Adrenal gland (tissue), 12 donors: ENCODE measurements around the gene CIBAR2. TPM values are rescaled to one million over a fixed set of nuclear protein-coding genes. Genes with fewer than 3 reads are reported as not detected.
"Not testable (repeated sequence)": the region's sequence is repeated elsewhere in the genome, so short reads cannot be mapped to it uniquely, and the experiment has no call there.

Source experiments
- DNase-seq, 7 donors: peaks; one replicate each; pipeline ENCODE4 v3.0.0-alpha.2; 2019 to 2020
- H3K27ac ChIP-seq, 5 donors: fragments of 200-600 bp; sonication (generic) in 4 of 5; 1 replicate in 3 of 5; 2 replicates in 2 of 5; pipeline versions ENCODE4 v1.5.1 to v1.8.0; 2016 to 2020; ENCODE audit warnings: mild to moderate bottlenecking in 1 of 5
- H3K27me3 ChIP-seq: fragments of 200-600 bp; 2 replicates; pipeline ENCODE4 v1.8.0; 2021
- H3K36me3 ChIP-seq, 2 donors: fragments of 200-600 bp; replicated peaks in 1 of 2; 1 replicate in 1 of 2; 2 replicates in 1 of 2; pipeline versions ENCODE4 v1.5.1 to v1.8.0; 2018 to 2022
- H3K4me1 ChIP-seq, 2 donors: fragments of 200-600 bp; replicated peaks in 1 of 2; 1 replicate in 1 of 2; 2 replicates in 1 of 2; pipeline versions ENCODE4 v1.5.1 to v1.8.0; 2018 to 2021
- H3K4me3 ChIP-seq, 4 donors: fragments of 200-600 bp; sonication (generic) in 3 of 4; one replicate each; pipeline ENCODE4 v1.5.1; 2016 to 2018
- H3K9me3 ChIP-seq, 3 donors: fragments of 200-600 bp; sonication (generic) in 1 of 3; replicated peaks in 1 of 3; 1 replicate in 2 of 3; 2 replicates in 1 of 3; pipeline versions ENCODE4 v1.5.1 to v1.8.0; 2016 to 2021
- CTCF ChIP-seq, 6 experiments: fragments of 450-650 bp in 4 of 6; fragments of 200-600 bp in 2 of 6; sonication (generic) in 1 of 6; IDR thresholded peaks; 1 replicate in 5 of 6; 2 replicates in 1 of 6; pipeline versions ENCODE4 v1.5.1 to v1.8.0; 2016 to 2021; ENCODE audit warnings: antibody characterized with exemption in 6 of 6, mild to moderate bottlenecking in 2 of 6, moderate library complexity in 1 of 6
- POLR2A ChIP-seq, 2 donors: fragments of 450-650 bp; IDR thresholded peaks; one replicate each; pipeline ENCODE4 v1.6.1; 2017; ENCODE audit warnings: antibody characterized with exemption in 2 of 2, mild to moderate bottlenecking in 2 of 2, moderate library complexity in 1 of 2
- WGBS, 4 donors: extraction: QIAGEN DNeasy Blood & Tissue Kit in 2 of 4; methylation state at CpG; one replicate each; pipeline versions ENCODE4 v1.1.5 to v1.1.7; 2013 to 2017; 5-methylcytosine and 5-hydroxymethylcytosine counted together
- intact Hi-C, 2 donors: fragments of 100-400 bp; cut with DNase I; formaldehyde crosslinking; loops; one replicate each; pipeline versions ENCODE4 v1.14.1 to v1.15.0; 2022 to 2023
- polyA plus RNA-seq, 3 donors: library from polyadenylated mRNA; stranded (reverse); fragments of 200-250 nt in 2 of 3; fragments of 350-450 nt in 1 of 3; fragmentation: Illumina TruSeq in 1 of 3; extraction: RNeasy Lipid Tissue Mini Kit (QIAGEN cat#74804) in 1 of 3; gene quantifications; one replicate each; pipeline ENCODE4 v1.2.3, GENCODE V29; 2013 to 2014
- total RNA-seq, 9 donors: library from RNA; depleted of rRNA in 4 of 9; stranded (reverse); fragments of >200 nt in 4 of 9; fragments of 120-200 nt in 1 of 9; fragmentation: NEBNext Ultra II Directional in 1 of 9; extraction: Animal tissue kit (Norgen Biotek cat#: 25700) in 1 of 9; gene quantifications; one replicate each; pipeline versions ENCODE4 v1.1.0 to v1.2.4, GENCODE V29; 2013 to 2023
- donor health status: healthy with polysubstance abuse.
- donor health status: Bipolar disorder and iron deficiency.
- donor health status: DM: yes; HTN: yes; CAD: no.
- donor health status: DM: no; HTN: no; CAD: no.
- donor health status: DM: no; HTN: no; CAD: no.
- donor health status: DM: yes; HTN: yes; CAD: no.

Gene CIBAR2
- total and polyA plus RNA-seq, 12 donors: 0.17 to 2.6 (median 0.73) TPM; not detected in 4

- 5 to 16% (median 9%) methylated on average over 10 to 14 of the region's 14 CpGs for WGBS, 4 donors
- Histone ChIP-seq H3K4me1 (peaks cover 13 to 30% of the 10 kb centered on the region in 2 donors), H3K9me3 (no peaks in the 10 kb centered on the region), H3K27me3 (no peaks in the 10 kb centered on the region), H3K27ac (peak overlapping the region; percentile 57 to 85 (median 72)), H3K4me3 (peak overlapping the region in 2 of 4 donors; percentile 8 to 31), H3K36me3 (no peaks in the 10 kb centered on the region)
- DNase-seq: peak in 6 of 7 donors; percentile 56 to 86 (median 68)
- TF ChIP-seq POLR2A (IDR thresholded peaks at IDR 0.05) (no peak), CTCF (IDR thresholded peaks at IDR 0.05) (no peak)
- intact Hi-C loops: no loop called here
Measured at GRCh38 chr16:85055493-85056210, 56.6 kb downstream of the CIBAR2 start.

GRCh38 chr16:85054948-85055492 lies 57.3 kb downstream of the CIBAR2 start:
- Histone ChIP-seq H3K9me3 (no peaks in the 10 kb centered on the region), H3K27ac (peak overlapping the region; percentile 57 to 85 (median 72)), H3K27me3 (no peaks in the 10 kb centered on the region), H3K4me1 (peaks cover 13 to 32% of the 10 kb centered on the region in 2 donors), H3K4me3 (peak overlapping the region in 1 of 4 donors; percentile 31), H3K36me3 (no peaks in the 10 kb centered on the region)
- 59 to 68% (median 63%) methylated on average over 6 of the region's 6 CpGs for WGBS, 4 donors
- no peak for DNase-seq
- TF ChIP-seq POLR2A (IDR thresholded peaks at IDR 0.05) (no peak), CTCF (IDR thresholded peaks at IDR 0.05) (no peak)
- intact Hi-C loops: no loop called here

- peak overlapping the region in 2 of 5 donors; percentile 83 to 85 for H3K27ac ChIP-seq
- H3K36me3 ChIP-seq, H3K4me3 ChIP-seq, DNase-seq, H3K27me3 ChIP-seq, intact Hi-C loops, H3K9me3 ChIP-seq: not testable (repeated sequence)
- WGBS, 4 donors: 82 to 98% (median 96%) methylated on average over 3 of the region's 3 CpGs
- H3K4me1 ChIP-seq: peaks cover 13 to 32% of the 10 kb centered on the region in 2 donors
Measured at GRCh38 chr16:85054321-85054720, 58.0 kb downstream of the CIBAR2 start.

GRCh38 chr16:85052536-85052935 lies 59.7 kb downstream of the CIBAR2 start:
- H3K36me3 ChIP-seq: no peaks in the 10 kb centered on the region
- no peak for DNase-seq
- peaks cover 13 to 39% of the 10 kb centered on the region in 2 donors for H3K4me1 ChIP-seq
- H3K9me3 ChIP-seq: no peaks in the 10 kb centered on the region
- intact Hi-C loops: no loop called here
- WGBS, 4 donors: 89 to 95% (median 93%) methylated on average over 10 of the region's 10 CpGs
- H3K4me3 ChIP-seq: no peak overlapping the region
- no peaks in the 10 kb centered on the region for H3K27me3 ChIP-seq
- no peak overlapping the region for H3K27ac ChIP-seq
- TF ChIP-seq CTCF (IDR thresholded peaks at IDR 0.05) (no peak), POLR2A (IDR thresholded peaks at IDR 0.05) (no peak)
